K562 (cell line): ENCODE data around the gene TNIP2.

Source experiments
- ATF7 ChIP-seq: fragments of 450-650 bp; IDR thresholded peaks from 2 replicates; pipeline ENCODE4 v1.7.1; 2014; ENCODE audit warnings: mild to moderate bottlenecking, moderate library complexity
- EZH2 ChIP-seq: IDR thresholded peaks from 2 replicates; pipeline ENCODE4 v1.6.1; 2012; ENCODE audit warnings: low read depth, mild to moderate bottlenecking, inconsistent platforms, low read length, borderline replicate concordance
- NCOA2 ChIP-seq, 2 experiments: fragments of 450-650 bp; IDR thresholded peaks; 2 replicates each; pipeline ENCODE4 v1.6.1; 2018; ENCODE audit warnings: mild to moderate bottlenecking in 2 of 2, moderate library complexity in 1 of 2; ENCODE audit not compliant: partially characterized antibody in 2 of 2
- POLR2A ChIP-seq: fragments of 450-650 bp; conservative IDR thresholded peaks from 2 replicates; pipeline ENCODE4 v1.6.1; 2016
- SRF ChIP-seq, 2 experiments: fragments of 250-450, 450-650 bp in 1 of 2; sonication (Bioruptor Pico) in 1 of 2; sonication (generic) in 1 of 2; formaldehyde crosslinking; IDR thresholded peaks; 2 replicates each; pipeline versions ENCODE4 v1.5.0 to v1.5.1; 2020 to 2022; ENCODE audit warnings: mild to moderate bottlenecking in 1 of 2, missing genetic modification reagents in 1 of 2
- TCF7 ChIP-seq: sonication (generic); IDR thresholded peaks from 2 replicates; pipeline ENCODE4 v1.6.1; 2016; ENCODE audit warnings: antibody characterized with exemption, borderline replicate concordance
- ZNF785 ChIP-seq: fragments of 250-450 bp; sonication (Bioruptor Pico); IDR thresholded peaks from 2 replicates; pipeline ENCODE4 v1.4.0; 2020; ENCODE audit warnings: mild to moderate bottlenecking
- TF ChIP-seq, protein P1 (sequence below), 3 experiments: IDR thresholded peaks in 2 of 3; conservative IDR thresholded peaks in 1 of 3; 2 replicates each; pipeline ENCODE4 v1.5.1; 2011 to 2012; ENCODE audit warnings: low read length in 3 of 3, mild to moderate bottlenecking in 3 of 3, control low read depth in 2 of 3, improper control_type of control experiment in 1 of 3, inconsistent platforms in 1 of 3, low read depth in 1 of 3, mixed read lengths in 1 of 3, moderate library complexity in 1 of 3; ENCODE audit not compliant: insufficient read depth in 2 of 3
- TF ChIP-seq, protein P2 (sequence below): sonication (generic); formaldehyde crosslinking; IDR thresholded peaks from 2 replicates; pipeline ENCODE4 v1.8.0; 2022; ENCODE audit warnings: mild to moderate bottlenecking, missing genetic modification reagents
- TF ChIP-seq, protein P3 (sequence below): sonication (generic); formaldehyde crosslinking; IDR thresholded peaks from 2 replicates; pipeline ENCODE4 v1.8.1; 2022; ENCODE audit warnings: missing genetic modification reagents
- TF ChIP-seq, protein P4 (sequence below): IDR thresholded peaks from 3 replicates; pipeline ENCODE4 v1.6.1; 2011; ENCODE audit warnings: borderline replicate concordance, mild to moderate bottlenecking, moderate library complexity; ENCODE audit not compliant: insufficient read length; ENCODE audit errors: extremely low read depth
- TF ChIP-seq, protein P5 (sequence below): sonication (generic); formaldehyde crosslinking; IDR thresholded peaks from 2 replicates; pipeline ENCODE4 v1.8.0; 2022; ENCODE audit warnings: mild to moderate bottlenecking, low read depth, missing genetic modification reagents

DNA sequence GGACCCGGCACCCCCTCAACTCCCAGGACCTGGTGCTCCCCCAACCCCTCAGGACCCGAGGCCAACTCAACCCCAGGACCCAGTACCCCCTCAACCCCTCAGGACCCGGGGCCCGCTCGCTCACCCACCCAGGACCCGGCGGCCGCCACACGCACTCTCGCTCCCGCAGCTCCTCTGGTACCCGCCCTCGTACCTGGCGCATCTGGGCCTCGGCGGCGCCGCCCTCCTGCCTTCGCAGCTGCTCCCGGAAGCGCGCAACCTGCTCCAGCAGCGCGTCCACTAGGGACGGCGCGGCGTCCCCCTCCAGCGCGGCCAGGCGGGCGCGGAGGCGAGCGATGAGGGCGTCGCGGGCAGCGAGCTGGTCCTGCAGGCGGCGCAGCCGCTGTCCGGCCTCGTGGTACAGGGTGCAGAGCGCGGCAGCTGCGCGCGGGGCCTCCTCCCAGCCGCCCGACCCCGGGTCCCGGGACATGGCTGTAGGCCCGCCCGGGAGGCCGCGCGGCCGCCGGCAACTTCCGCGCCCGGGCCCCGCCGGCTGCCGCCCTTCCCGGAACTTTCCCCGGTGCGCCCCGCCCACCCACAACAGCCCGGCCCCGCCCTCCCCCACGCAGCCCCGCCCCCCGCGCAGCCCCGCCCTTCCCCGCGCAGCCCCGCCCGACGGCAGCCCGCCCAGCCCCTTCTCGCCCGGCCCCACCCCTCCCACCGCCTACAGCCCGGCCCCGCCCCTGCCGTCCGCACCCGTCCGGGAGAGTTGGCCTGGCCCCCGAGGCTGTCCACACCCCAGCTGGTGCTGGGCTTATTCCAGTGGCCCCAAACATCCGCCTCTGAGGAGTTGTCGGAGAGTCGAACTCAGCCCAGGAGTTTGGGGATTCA lies at the start of gene TNIP2:
- peak; percentile 71; the same call in 1 of the 2 replicates for TF ChIP-seq POLR2A
- TF ChIP-seq TCF7, result no peak
- TF ChIP-seq, protein P1, sequence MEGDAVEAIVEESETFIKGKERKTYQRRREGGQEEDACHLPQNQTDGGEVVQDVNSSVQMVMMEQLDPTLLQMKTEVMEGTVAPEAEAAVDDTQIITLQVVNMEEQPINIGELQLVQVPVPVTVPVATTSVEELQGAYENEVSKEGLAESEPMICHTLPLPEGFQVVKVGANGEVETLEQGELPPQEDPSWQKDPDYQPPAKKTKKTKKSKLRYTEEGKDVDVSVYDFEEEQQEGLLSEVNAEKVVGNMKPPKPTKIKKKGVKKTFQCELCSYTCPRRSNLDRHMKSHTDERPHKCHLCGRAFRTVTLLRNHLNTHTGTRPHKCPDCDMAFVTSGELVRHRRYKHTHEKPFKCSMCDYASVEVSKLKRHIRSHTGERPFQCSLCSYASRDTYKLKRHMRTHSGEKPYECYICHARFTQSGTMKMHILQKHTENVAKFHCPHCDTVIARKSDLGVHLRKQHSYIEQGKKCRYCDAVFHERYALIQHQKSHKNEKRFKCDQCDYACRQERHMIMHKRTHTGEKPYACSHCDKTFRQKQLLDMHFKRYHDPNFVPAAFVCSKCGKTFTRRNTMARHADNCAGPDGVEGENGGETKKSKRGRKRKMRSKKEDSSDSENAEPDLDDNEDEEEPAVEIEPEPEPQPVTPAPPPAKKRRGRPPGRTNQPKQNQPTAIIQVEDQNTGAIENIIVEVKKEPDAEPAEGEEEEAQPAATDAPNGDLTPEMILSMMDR (IDR thresholded peaks at IDR 0.05 in 2 of 3, conservative IDR thresholded peaks at IDR 0.05 in 1 of 3; ENCODE audit: insufficient read depth in 2 of 3, low read depth in 1 of 3, low read length in 3 of 3), result peak in 2 of 3 experiments; percentile 31 to 54; a peak in 3 of 6 replicates
- TF ChIP-seq ATF7, result peak; percentile 80; the same call in 1 of the 2 replicates
- TF ChIP-seq, protein P2, sequence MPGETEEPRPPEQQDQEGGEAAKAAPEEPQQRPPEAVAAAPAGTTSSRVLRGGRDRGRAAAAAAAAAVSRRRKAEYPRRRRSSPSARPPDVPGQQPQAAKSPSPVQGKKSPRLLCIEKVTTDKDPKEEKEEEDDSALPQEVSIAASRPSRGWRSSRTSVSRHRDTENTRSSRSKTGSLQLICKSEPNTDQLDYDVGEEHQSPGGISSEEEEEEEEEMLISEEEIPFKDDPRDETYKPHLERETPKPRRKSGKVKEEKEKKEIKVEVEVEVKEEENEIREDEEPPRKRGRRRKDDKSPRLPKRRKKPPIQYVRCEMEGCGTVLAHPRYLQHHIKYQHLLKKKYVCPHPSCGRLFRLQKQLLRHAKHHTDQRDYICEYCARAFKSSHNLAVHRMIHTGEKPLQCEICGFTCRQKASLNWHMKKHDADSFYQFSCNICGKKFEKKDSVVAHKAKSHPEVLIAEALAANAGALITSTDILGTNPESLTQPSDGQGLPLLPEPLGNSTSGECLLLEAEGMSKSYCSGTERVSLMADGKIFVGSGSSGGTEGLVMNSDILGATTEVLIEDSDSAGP (CRISPR knock-in tag), result no peak
- no peak for TF ChIP-seq NCOA2 (IDR thresholded peaks at IDR 0.05; ENCODE audit: partially characterized antibody in 2 of 2)
- no peak for TF ChIP-seq SRF (CRISPR knock-in tag; IDR thresholded peaks at IDR 0.05)
- TF ChIP-seq, protein P3, sequence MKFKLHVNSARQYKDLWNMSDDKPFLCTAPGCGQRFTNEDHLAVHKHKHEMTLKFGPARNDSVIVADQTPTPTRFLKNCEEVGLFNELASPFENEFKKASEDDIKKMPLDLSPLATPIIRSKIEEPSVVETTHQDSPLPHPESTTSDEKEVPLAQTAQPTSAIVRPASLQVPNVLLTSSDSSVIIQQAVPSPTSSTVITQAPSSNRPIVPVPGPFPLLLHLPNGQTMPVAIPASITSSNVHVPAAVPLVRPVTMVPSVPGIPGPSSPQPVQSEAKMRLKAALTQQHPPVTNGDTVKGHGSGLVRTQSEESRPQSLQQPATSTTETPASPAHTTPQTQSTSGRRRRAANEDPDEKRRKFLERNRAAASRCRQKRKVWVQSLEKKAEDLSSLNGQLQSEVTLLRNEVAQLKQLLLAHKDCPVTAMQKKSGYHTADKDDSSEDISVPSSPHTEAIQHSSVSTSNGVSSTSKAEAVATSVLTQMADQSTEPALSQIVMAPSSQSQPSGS, result no peak
- TF ChIP-seq EZH2, result no peak
- TF ChIP-seq, protein P4, sequence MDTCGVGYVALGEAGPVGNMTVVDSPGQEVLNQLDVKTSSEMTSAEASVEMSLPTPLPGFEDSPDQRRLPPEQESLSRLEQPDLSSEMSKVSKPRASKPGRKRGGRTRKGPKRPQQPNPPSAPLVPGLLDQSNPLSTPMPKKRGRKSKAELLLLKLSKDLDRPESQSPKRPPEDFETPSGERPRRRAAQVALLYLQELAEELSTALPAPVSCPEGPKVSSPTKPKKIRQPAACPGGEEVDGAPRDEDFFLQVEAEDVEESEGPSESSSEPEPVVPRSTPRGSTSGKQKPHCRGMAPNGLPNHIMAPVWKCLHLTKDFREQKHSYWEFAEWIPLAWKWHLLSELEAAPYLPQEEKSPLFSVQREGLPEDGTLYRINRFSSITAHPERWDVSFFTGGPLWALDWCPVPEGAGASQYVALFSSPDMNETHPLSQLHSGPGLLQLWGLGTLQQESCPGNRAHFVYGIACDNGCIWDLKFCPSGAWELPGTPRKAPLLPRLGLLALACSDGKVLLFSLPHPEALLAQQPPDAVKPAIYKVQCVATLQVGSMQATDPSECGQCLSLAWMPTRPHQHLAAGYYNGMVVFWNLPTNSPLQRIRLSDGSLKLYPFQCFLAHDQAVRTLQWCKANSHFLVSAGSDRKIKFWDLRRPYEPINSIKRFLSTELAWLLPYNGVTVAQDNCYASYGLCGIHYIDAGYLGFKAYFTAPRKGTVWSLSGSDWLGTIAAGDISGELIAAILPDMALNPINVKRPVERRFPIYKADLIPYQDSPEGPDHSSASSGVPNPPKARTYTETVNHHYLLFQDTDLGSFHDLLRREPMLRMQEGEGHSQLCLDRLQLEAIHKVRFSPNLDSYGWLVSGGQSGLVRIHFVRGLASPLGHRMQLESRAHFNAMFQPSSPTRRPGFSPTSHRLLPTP, result no peak
- TF ChIP-seq, protein P5, sequence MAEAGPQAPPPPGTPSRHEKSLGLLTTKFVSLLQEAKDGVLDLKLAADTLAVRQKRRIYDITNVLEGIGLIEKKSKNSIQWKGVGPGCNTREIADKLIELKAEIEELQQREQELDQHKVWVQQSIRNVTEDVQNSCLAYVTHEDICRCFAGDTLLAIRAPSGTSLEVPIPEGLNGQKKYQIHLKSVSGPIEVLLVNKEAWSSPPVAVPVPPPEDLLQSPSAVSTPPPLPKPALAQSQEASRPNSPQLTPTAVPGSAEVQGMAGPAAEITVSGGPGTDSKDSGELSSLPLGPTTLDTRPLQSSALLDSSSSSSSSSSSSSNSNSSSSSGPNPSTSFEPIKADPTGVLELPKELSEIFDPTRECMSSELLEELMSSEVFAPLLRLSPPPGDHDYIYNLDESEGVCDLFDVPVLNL (CRISPR knock-in tag), result no peak
- TF ChIP-seq ZNF785 (CRISPR knock-in tag), result no peak
